NOMO-1 treated with DMSO at 0.1 percent for 48 hours (cell line): ENCODE results near the gene RNGTT.
"Not testable (repeated sequence)": the region's sequence is repeated elsewhere in the genome, so short reads cannot be mapped to it uniquely, and the experiment has no call there.

ENCODE experiments used
- DNase-seq: peaks from one replicate; lab custom pipeline; 2025; ENCODE audit not compliant: unreplicated experiment; lab: John Stamatoyannopoulos, UW

RNGTT gene

GRCh38 chr6:88869263-88870020 lies 94.0 kb downstream of the RNGTT start:
- no peak for DNase-seq

- DNase-seq, result no peak
Measured at GRCh38 chr6:88867841-88868731, 95.3 kb downstream of the RNGTT start.

DNA sequence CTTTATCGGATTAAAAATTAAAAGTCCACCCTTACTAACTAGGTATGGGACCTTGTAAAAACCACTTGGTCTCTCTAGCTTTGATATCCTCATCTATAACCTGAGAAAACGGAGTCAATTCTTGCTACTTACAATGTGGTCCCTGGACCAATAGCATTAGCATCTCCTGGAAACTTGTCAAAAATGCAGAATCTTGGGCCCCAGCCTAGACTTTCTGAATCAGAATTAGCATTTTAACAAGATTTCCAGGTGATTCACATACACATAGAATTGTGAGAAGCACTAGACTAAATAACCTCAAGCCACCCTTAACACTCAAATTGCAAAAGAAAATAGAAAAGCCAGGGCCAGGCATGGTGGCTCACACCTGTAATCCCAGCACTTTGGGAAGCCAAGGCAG lies 96.6 kb downstream of the RNGTT start:
- DNase-seq, result no peak

GRCh38 chr6:88865275-88865674 lies 98.1 kb downstream of the RNGTT start:
- no peak for DNase-seq

DNA sequence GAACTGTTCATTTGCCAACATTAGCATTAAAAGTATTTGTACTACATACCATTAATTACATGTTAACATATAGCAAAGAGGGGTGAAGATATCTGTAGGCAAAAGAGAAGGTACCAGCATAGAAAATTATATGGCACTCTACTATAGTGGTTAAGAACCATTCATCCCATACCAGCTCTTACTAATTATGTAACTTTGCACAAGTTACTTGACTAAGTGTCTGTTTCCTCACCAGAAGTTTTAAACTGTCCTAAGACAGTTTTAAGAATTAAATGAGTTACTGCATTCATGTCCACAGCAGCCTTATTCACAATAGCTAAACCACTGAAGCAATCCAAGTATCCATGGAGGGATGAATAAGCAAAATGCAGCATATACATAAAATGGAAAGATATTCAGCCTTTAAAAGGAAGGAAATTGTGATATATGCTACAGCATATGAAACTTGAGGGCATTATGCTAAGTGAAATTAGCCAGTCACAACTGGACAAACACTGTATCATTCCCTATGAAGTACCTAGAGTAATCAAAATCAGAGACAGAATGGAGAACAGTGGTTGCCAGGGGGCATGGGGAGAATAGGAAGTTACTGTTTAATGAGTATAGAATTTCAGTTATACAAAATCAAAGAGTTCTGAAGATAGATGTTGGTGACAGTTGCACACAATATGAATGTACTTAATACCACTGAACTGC lies 98.9 kb downstream of the RNGTT start:
- no peak for DNase-seq

DNA sequence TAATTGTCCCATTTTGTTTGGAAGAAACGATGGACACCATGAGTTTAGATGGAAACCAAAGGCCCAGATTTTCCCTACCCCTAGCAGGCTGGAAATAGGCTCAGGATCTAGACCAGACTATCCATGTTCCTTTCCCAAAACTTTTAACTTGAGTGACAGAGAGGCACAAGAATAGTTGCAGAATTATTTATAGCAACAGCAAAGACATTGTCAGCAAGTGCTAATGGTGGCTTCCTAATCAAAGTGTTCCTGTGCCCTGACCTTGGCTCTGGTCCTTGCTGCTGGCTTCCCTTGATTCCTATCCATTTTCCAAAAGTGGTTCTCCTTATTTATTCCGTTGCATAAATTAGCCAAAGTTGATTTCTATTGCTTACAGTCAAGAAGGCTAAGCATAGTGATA lies 103.1 kb downstream of the RNGTT start:
- no peak for DNase-seq

- DNase-seq, result no peak
Measured at GRCh38 chr6:88858455-88858854, 105.0 kb downstream of the RNGTT start.

DNA sequence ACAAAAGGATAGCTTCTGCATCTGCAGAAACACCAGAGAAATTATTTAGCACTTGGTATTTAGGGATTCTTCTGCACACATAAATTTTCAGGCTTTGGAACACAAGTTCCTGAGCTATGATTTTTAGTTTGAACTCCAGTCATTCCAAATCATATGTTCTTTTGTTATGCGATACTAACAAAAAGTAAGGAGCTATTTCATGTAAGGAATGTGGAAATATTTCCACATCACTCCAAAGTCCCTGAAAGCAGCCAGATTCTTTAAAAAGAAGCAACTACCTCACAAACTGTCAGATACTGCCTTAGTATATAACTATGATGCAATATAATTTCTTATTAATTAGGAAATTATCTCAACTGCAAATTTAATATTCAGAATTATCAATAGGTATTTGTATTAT lies 106.9 kb downstream of the RNGTT start:
- no peak for DNase-seq

GRCh38 chr6:88855541-88856147 lies 107.8 kb downstream of the RNGTT start:
- DNase-seq, result no peak

- DNase-seq, result no peak
Measured at GRCh38 chr6:88852775-88853174, 110.6 kb downstream of the RNGTT start.

GRCh38 chr6:88852000-88852399 lies 111.4 kb downstream of the RNGTT start:
- no peak for DNase-seq

GRCh38 chr6:88848870-88849269 lies 114.5 kb downstream of the RNGTT start:
- no peak for DNase-seq

GRCh38 chr6:88843040-88843439 lies 120.4 kb downstream of the RNGTT start:
- DNase-seq, result no peak

GRCh38 chr6:88842320-88842719 lies 121.1 kb downstream of the RNGTT start:
- no peak for DNase-seq

DNA sequence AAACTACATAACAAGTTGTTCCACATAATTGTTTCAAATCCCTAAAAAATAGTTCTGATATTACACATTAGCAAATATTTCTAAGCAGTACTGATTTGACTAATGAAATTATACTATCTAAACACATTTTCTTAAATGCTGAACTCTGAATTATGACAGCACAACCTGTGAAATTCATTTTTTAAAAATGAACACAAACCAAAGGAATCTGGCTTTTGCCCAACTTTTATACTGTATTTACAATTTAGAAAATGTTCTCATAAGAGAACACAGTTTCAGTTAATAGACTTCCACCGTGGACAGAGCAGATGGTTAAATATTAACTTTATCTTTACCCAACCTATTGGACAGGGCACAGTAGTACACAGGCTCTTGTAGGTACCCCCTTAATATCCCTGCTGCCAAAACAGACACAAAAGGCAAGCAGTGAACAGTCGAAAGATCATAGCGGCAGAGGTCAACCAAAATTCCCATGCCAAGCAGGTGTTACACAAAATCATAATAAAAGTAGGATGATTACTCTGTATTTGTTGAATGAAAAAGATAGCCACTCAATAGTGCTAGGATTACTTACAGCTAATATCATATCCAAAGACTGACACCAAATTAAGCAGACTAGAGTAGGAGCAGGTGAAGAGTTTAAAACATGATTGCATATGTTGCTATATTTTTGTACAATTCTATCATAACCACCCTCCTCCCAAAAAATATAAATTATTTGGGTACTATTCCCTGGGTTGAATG lies 122.5 kb downstream of the RNGTT start:
- no peak for DNase-seq

DNA sequence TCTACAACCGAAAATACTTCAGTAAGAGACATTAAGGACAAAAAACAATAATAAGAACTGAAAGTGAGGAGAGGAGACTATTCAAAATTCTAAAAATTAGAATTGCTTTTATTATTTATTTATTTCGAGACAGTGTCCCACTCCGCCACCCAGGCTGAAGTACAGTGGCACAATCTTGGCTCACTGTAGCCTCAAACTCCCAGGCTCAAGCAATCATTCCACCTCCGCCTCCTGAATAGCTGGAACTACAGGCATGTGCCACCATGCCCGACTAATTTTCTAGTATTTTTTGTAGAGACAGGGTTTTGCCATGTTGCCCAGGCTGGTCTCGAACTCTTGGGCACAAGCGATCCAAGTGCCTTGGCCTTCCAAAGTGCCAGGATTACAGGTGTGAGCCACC lies 123.1 kb downstream of the RNGTT start:
- DNase-seq, result no peak

DNA sequence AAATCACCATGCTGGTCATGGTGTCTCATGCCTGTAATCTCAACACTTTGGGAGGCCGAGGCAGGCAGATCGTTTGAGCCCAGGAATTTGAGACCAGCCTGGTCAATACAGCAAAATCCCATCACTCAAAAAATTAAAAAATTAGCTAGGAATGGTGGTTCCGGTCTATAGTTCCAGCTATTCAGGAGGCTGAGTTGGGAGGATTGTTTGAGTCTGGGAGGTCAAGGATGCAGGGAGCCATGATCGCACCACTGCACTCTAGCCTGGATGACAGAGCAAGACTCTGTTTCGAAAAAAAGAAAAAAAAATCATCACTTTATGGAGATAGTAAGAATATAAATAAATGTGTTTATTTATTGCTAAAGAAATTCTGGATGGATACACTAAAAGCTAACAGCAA lies 124.1 kb downstream of the RNGTT start:
- no peak for DNase-seq

GRCh38 chr6:88835210-88835609 lies 128.2 kb downstream of the RNGTT start:
- no peak for DNase-seq

DNA sequence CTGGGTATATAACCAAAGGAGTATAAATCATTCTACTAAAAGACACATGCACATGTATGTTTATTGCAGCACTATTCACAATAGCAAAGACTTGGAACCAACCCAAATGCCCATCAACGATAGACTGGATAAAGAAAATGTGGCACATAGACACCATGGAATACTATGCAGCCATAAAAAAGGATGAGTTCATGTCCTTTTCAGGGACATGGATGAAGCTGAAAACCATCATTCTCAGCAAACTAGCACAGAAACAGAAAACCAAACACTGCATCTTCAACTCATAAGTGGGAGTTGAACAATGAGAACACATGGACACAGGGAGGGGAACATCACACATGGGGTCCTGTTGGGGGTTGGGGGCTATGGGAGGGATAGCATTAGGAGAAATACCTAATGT lies 130.3 kb downstream of the RNGTT start:
- not testable (repeated sequence) for DNase-seq

DNA sequence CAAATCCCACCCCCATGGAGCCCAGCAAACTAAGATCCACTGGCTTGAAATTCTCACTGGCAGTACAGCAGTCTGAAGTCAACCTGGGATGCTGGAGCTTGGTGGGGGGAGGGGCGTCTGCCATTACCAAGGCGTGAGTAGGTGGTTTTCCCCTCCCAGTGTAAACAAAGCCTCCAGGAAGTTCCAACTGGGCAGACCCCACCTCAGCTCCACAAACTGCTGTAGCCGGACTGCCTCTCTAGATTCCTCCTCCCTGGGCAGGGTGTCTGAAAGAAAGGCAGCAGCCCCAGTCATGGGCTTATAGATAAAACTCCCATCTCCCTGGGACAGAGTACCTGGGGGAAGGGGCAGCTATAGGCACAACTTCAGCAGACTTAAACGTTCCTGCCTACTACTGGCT lies 135.8 kb downstream of the RNGTT start:
- DNase-seq, result not testable (repeated sequence)

GRCh38 chr6:88825856-88826255 lies 137.6 kb downstream of the RNGTT start:
- peak; percentile 38 for DNase-seq
